ENCODE measurements around the gene LRRC56. TPM values are rescaled to one million over a fixed set of nuclear protein-coding genes. Genes with fewer than 3 reads are reported as not detected.

The LRRC56 gene
- total and polyA plus RNA-seq, 2 of the 13 experiments (the other 11 are each of a cell fraction or from before 2014, with no cell fraction given) = 0.11 to 0.29 TPM

- TF ChIP-seq ETV5 (CRISPR knock-in tag; IDR thresholded peaks at IDR 0.05; ENCODE audit: borderline replicate concordance) = no peak
- no peak for TF ChIP-seq CCAR2 (optimal IDR thresholded peaks at IDR 0.05; ENCODE audit: low read depth, low read length)
- TF ChIP-seq, protein P1, sequence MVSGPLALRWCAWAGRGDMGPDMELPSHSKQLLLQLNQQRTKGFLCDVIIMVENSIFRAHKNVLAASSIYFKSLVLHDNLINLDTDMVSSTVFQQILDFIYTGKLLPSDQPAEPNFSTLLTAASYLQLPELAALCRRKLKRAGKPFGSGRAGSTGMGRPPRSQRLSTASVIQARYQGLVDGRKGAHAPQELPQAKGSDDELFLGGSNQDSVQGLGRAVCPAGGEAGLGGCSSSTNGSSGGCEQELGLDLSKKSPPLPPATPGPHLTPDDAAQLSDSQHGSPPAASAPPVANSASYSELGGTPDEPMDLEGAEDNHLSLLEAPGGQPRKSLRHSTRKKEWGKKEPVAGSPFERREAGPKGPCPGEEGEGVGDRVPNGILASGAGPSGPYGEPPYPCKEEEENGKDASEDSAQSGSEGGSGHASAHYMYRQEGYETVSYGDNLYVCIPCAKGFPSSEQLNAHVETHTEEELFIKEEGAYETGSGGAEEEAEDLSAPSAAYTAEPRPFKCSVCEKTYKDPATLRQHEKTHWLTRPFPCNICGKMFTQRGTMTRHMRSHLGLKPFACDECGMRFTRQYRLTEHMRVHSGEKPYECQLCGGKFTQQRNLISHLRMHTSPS (CRISPR knock-in tag; IDR thresholded peaks at IDR 0.05; ENCODE audit: low read depth) = 0 out of 2 replicates have a peak, but pooled peaks have one; percentile 32
- TF ChIP-seq HDAC6 (IDR thresholded peaks at IDR 0.05; ENCODE audit: low read depth, low read length) = no peak
- TF ChIP-seq EEA1 (CRISPR knock-in tag; IDR thresholded peaks at IDR 0.05; ENCODE audit: borderline replicate concordance) = no peak
- peak; percentile 58 for TF ChIP-seq RXRA (CRISPR knock-in tag; IDR thresholded peaks at IDR 0.05)
- TF ChIP-seq BHLHE40 (IDR thresholded peaks at IDR 0.05; ENCODE audit: low read length) = peak; percentile 58; the same call in 1 of the 2 replicates
- TF ChIP-seq BRCA1 (CRISPR knock-in tag; IDR thresholded peaks at IDR 0.05) = no peak
- TF ChIP-seq ZNF263 (CRISPR knock-in tag; IDR thresholded peaks at IDR 0.05) = peak; percentile 92
- TF ChIP-seq PRDM10 (CRISPR knock-in tag; IDR thresholded peaks at IDR 0.05; ENCODE audit: low read depth) = no peak
- no peak for TF ChIP-seq KDM5B (CRISPR knock-in tag; IDR thresholded peaks at IDR 0.05; ENCODE audit: borderline replicate concordance)
- TF ChIP-seq SAP130 (CRISPR knock-in tag; IDR thresholded peaks at IDR 0.05; ENCODE audit: low read depth) = 0 out of 2 replicates have a peak, but pooled peaks have one; percentile 29
- TF ChIP-seq ZBTB37 (CRISPR knock-in tag; IDR thresholded peaks at IDR 0.05) = no peak
- no peak for TF ChIP-seq KLF16 (CRISPR knock-in tag; IDR thresholded peaks at IDR 0.05)
- TF ChIP-seq ZNF382 (CRISPR knock-in tag; IDR thresholded peaks at IDR 0.05; ENCODE audit: borderline replicate concordance) = no peak
- no peak for TF ChIP-seq ZNF350 (CRISPR knock-in tag; IDR thresholded peaks at IDR 0.05; ENCODE audit: borderline replicate concordance, low read depth)
- TF ChIP-seq SAFB2 (CRISPR knock-in tag; IDR thresholded peaks at IDR 0.05; ENCODE audit: borderline replicate concordance, low read depth) = no peak
- no peak for TF ChIP-seq TOE1 (CRISPR knock-in tag; IDR thresholded peaks at IDR 0.05)
- TF ChIP-seq, protein P2, sequence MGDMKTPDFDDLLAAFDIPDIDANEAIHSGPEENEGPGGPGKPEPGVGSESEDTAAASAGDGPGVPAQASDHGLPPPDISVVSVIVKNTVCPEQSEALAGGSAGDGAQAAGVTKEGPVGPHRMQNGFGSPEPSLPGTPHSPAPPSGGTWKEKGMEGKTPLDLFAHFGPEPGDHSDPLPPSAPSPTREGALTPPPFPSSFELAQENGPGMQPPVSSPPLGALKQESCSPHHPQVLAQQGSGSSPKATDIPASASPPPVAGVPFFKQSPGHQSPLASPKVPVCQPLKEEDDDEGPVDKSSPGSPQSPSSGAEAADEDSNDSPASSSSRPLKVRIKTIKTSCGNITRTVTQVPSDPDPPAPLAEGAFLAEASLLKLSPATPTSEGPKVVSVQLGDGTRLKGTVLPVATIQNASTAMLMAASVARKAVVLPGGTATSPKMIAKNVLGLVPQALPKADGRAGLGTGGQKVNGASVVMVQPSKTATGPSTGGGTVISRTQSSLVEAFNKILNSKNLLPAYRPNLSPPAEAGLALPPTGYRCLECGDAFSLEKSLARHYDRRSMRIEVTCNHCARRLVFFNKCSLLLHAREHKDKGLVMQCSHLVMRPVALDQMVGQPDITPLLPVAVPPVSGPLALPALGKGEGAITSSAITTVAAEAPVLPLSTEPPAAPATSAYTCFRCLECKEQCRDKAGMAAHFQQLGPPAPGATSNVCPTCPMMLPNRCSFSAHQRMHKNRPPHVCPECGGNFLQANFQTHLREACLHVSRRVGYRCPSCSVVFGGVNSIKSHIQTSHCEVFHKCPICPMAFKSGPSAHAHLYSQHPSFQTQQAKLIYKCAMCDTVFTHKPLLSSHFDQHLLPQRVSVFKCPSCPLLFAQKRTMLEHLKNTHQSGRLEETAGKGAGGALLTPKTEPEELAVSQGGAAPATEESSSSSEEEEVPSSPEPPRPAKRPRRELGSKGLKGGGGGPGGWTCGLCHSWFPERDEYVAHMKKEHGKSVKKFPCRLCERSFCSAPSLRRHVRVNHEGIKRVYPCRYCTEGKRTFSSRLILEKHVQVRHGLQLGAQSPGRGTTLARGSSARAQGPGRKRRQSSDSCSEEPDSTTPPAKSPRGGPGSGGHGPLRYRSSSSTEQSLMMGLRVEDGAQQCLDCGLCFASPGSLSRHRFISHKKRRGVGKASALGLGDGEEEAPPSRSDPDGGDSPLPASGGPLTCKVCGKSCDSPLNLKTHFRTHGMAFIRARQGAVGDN (CRISPR knock-in tag; IDR thresholded peaks at IDR 0.05) = peak; percentile 80
Observed at GRCh38 chr11:573146-573759, 35.9 kb downstream of the LRRC56 start (continued).
